Thoracic aorta (tissue), 2 donors: ENCODE results near the gene CADM2. TPM values are rescaled to one million over a fixed set of nuclear protein-coding genes. Genes with fewer than 3 reads are reported as not detected.

ENCODE experiments used
- ATAC-seq: fragments of 150-250 bp; one replicate; pipeline ENCODE4 v1.8.0; 2017; ENCODE audit warnings: low read depth; ENCODE audit not compliant: insufficient number of reproducible peaks, low FRiP score
- DNase-seq: peaks from one replicate; pipeline ENCODE4 v3.0.0-alpha.2; 2020; ENCODE audit warnings: low spot score
- H3K27ac ChIP-seq, 2 donors: fragments of 200-600 bp; sonication (generic); 1 replicate in 1 of 2; 2 replicates in 1 of 2; pipeline ENCODE4 v1.5.1; 2016; ENCODE audit warnings: mild to moderate bottlenecking in 2 of 2, moderate library complexity in 2 of 2
- H3K27me3 ChIP-seq: fragments of 200-600 bp; sonication (generic); replicated peaks from 2 replicates; pipeline ENCODE4 v1.6.0; 2016; ENCODE audit warnings: mild to moderate bottlenecking; ENCODE audit not compliant: insufficient read depth
- H3K36me3 ChIP-seq: fragments of 200-600 bp; sonication (generic); one replicate; pipeline ENCODE4 v1.5.1; 2016
- H3K4me1 ChIP-seq, 2 donors: fragments of 200-600 bp; sonication (generic); 1 replicate in 1 of 2; 2 replicates in 1 of 2; pipeline versions ENCODE4 v1.5.1 to v1.6.0; 2016; ENCODE audit warnings: low read depth in 2 of 2, mild to moderate bottlenecking in 1 of 2; ENCODE audit not compliant: control insufficient read depth in 1 of 2
- H3K4me3 ChIP-seq: fragments of 200-600 bp; sonication (generic); 2 replicates; pipeline ENCODE4 v1.5.1; 2016; ENCODE audit warnings: mild to moderate bottlenecking
- H3K9me3 ChIP-seq: fragments of 200-600 bp; sonication (generic); 2 replicates; pipeline ENCODE4 v1.5.1; 2016
- total RNA-seq, 2 donors: library from RNA; depleted of rRNA; stranded (reverse); fragments of >200 nt; gene quantifications; one replicate each; pipeline versions ENCODE4 v1.1.0 to v1.2.3, GENCODE V29; 2016
- TF ChIP-seq, protein P1 (sequence below): fragments of 200-600 bp; sonication (generic); IDR thresholded peaks from one replicate; pipeline ENCODE4 v1.5.1; 2019; ENCODE audit warnings: antibody characterized with exemption

The CADM2 gene
- total RNA-seq, 2 donors from 2014 or later: 1.8 TPM; not detected in 1

DNA sequence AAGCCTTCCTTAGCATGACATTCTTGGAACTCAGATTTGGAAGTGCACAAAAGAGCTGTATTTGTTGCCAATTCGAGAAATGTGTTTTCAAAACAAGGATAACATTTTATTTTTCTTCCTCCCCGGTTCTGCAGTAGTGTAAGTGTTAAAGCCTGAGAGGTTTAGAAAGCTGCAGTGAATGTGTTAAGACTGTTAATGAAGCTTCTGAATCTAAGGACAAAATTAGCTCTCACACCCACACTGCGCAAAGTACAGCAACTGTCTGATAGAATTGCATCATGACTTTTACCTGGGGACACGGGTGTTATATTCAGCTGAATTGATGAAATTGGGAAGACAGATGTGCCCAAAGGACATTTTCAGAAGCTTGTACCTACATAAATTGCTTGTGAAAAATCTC, 344.4 kb downstream of the CADM2 start:
- ATAC-seq: no peak
- Histone ChIP-seq H3K4me1 (no peaks in the 10 kb centered on the region), H3K9me3 (no peaks in the 10 kb centered on the region), H3K27ac (no peak overlapping the region), H3K27me3 (no peaks in the 10 kb centered on the region), H3K36me3 (no peaks in the 10 kb centered on the region), H3K4me3 (no peak overlapping the region)
- no peak for DNase-seq
- TF ChIP-seq, protein P1, sequence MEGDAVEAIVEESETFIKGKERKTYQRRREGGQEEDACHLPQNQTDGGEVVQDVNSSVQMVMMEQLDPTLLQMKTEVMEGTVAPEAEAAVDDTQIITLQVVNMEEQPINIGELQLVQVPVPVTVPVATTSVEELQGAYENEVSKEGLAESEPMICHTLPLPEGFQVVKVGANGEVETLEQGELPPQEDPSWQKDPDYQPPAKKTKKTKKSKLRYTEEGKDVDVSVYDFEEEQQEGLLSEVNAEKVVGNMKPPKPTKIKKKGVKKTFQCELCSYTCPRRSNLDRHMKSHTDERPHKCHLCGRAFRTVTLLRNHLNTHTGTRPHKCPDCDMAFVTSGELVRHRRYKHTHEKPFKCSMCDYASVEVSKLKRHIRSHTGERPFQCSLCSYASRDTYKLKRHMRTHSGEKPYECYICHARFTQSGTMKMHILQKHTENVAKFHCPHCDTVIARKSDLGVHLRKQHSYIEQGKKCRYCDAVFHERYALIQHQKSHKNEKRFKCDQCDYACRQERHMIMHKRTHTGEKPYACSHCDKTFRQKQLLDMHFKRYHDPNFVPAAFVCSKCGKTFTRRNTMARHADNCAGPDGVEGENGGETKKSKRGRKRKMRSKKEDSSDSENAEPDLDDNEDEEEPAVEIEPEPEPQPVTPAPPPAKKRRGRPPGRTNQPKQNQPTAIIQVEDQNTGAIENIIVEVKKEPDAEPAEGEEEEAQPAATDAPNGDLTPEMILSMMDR: no peak

DNA sequence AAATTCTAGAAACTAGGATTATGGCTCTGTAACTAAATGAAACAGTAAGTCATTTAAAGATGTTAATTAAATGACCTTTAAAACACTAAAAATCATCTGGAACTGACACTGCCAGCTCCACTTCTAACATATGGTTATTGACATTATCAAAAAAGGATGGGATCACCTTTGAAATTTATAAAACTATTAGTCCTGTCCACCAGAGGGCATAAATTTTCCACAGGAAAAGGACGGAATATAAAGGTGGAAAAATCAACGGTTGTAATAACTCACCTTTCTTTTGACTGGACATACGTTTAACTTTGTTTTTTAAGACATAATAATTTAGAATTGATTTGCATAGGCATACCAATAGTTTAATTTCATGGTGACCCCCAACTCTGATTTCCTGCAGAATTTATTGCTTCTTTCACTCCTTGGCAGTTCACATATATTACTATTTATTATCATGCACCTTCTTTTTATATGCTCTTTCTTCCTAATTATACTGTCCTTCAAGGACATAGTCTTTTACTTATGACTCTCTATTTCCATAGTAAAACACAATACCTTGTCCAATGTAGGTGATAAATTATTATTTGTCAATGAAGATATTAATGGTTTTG, 345.7 kb downstream of the CADM2 start:
- no peak for ATAC-seq
- Histone ChIP-seq H3K4me3 (no peak overlapping the region), H3K27me3 (no peaks in the 10 kb centered on the region), H3K9me3 (no peaks in the 10 kb centered on the region), H3K36me3 (no peaks in the 10 kb centered on the region), H3K4me1 (no peaks in the 10 kb centered on the region), H3K27ac (no peak overlapping the region)
- DNase-seq: no peak
- TF ChIP-seq, protein P1: no peak

DNA sequence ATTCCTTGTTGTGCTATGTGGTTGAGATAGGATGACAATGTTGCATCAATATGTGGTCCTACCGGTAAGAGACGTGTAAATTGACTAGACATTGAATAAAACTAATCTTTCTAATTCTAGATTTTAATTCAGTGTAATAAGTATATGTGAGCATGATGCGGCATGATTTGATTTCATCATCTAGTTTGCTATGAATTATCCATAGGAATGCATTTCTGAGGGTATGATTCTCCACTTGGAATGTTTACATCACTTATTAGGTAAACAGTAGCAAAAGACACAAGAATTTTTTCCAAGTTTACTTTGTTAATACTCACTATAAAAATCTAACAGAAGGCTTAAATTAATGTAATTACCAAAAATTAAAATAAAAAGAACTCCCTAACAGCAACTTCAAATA, 353.5 kb downstream of the CADM2 start:
- Histone ChIP-seq H3K4me1 (no peaks in the 10 kb centered on the region), H3K27ac (no peak overlapping the region), H3K36me3 (no peaks in the 10 kb centered on the region), H3K27me3 (no peaks in the 10 kb centered on the region), H3K4me3 (no peak overlapping the region), H3K9me3 (no peaks in the 10 kb centered on the region)
- no peak for DNase-seq
- no peak for ATAC-seq
- TF ChIP-seq, protein P1: no peak

DNA sequence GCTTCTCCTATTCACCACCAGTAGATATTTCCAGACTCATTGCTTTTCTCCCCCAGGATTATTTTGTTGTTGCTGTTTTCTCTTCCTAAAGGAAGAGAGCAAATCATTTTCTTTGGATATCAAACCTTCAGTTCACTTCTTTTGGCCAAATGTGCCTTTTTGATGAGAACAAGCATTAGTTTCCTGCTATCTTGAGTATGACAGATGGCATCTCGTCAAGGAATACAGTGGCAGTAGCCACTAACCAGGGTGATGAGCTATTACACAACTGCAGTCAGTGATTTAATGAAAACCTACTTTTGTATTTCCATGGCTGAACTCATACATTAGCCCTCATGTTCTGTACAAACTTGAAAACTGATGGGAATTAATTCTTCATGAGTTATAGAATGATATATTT, 354.6 kb downstream of the CADM2 start:
- Histone ChIP-seq H3K9me3 (no peaks in the 10 kb centered on the region), H3K27me3 (no peaks in the 10 kb centered on the region), H3K4me1 (no peaks in the 10 kb centered on the region), H3K36me3 (no peaks in the 10 kb centered on the region), H3K4me3 (no peak overlapping the region), H3K27ac (no peak overlapping the region)
- TF ChIP-seq, protein P1: no peak
- no peak for DNase-seq
- no peak for ATAC-seq

DNA sequence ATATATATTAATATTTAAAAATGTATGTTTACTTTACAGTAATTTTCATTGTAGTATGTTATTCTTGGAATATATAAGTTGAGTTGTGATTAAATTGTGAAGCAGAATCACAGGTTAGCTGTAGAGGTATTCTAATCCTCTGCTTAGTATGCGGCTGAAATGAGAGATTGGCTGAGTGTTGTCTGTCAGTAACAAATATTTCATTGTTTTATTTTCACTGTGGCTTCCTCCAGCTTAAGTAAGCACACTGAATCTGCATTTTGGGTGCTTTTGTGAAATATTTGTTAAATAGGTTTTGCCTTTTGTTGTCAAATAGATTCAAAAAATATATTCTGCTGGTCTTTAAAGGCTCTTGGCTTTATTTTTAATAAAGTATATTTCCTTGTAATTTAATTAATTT, 357.5 kb downstream of the CADM2 start:
- no peak for ATAC-seq
- Histone ChIP-seq H3K9me3 (no peaks in the 10 kb centered on the region), H3K4me1 (no peaks in the 10 kb centered on the region)

More for the DNA sequence above, 357.5 kb downstream of the CADM2 start:
- DNase-seq: no peak
- Histone ChIP-seq H3K27ac (no peak overlapping the region), H3K4me3 (no peak overlapping the region), H3K27me3 (no peaks in the 10 kb centered on the region), H3K36me3 (no peaks in the 10 kb centered on the region)
- TF ChIP-seq, protein P1: no peak
